ENCODE data around the gene PKD2L1.
"Not testable (repeated sequence)": the region's sequence is repeated elsewhere in the genome, so short reads cannot be mapped to it uniquely, and the experiment has no call there.

Gene PKD2L1

DNA sequence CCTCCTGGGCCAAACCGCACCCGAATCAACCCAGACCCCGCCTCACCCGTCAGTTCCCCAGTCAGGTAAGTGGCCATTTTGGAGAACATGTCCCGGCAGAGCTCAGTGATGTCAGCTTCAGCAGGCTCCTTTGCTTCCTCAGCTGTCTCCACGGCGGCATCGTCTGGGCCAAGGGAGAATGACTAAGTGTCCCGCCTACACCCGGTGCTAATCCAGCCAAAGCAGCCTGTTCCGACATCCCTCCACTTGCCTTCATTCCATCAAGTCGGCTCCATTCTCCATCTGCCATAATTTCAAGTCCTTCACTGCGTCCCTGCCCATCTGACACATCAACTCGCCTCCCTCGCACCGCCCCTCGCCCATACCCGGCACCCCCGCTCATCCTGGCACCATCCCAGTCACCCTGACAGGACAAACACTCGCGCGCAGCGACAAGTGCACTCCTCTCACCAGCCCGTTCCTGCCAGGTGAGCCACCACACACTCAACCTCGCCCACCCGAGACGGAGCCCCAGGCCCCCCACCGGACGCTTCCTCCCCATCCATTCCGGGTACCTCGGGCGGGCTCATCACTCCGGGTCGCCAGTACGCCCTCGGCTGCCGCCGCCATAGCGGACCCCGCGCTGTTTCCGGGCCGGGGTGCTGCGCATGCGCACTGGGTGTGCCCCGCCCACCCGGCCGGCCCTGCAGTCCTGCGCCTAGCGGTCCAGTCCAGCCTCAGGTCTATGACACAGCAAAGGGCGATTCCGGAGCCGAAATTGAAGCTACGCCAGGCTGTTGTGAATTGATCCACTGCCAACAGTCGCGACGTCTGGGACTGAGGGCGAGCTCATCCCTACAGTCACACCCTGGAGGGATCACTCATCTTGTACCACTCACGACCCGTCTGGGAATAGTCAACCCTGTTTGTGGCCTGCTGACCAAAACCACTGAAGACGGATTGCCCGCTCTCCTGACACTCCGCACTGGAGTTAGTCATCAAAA is 43.7 kb downstream of the PKD2L1 start, which contains the start of gene BLOC1S2:
Gene BLOC1S2 (minus strand): TSS at position 630 of the 983 bp plus-strand sequence. CDS start 21 bp downstream, at position 609.
- peak; percentile 71 to 74 for DNase-seq (ENCODE audit: low read depth in 2 of 2)

GRCh38 chr10:100285326-100285725 is 44.7 kb downstream of the PKD2L1 start:
- not testable (repeated sequence) for DNase-seq (ENCODE audit: low read depth in 2 of 2)

- DNase-seq (ENCODE audit: low read depth in 2 of 2), result no peak
Observed at GRCh38 chr10:100282907-100283306, 47.1 kb downstream of the PKD2L1 start.

- DNase-seq (ENCODE audit: low read depth in 2 of 2), result not testable (repeated sequence)
Observed at GRCh38 chr10:100276971-100277370, 53.1 kb downstream of the PKD2L1 start.

- peak; percentile 38 to 56 for DNase-seq (ENCODE audit: low read depth in 2 of 2)
Observed at GRCh38 chr10:100267239-100268104, 62.6 kb downstream of the PKD2L1 start, which contains the start of gene CWF19L1. Gene CWF19L1, minus strand, starts transcription at chr10:100267638. Its CDS starts 45 bp downstream, at chr10:100267593.

DNA sequence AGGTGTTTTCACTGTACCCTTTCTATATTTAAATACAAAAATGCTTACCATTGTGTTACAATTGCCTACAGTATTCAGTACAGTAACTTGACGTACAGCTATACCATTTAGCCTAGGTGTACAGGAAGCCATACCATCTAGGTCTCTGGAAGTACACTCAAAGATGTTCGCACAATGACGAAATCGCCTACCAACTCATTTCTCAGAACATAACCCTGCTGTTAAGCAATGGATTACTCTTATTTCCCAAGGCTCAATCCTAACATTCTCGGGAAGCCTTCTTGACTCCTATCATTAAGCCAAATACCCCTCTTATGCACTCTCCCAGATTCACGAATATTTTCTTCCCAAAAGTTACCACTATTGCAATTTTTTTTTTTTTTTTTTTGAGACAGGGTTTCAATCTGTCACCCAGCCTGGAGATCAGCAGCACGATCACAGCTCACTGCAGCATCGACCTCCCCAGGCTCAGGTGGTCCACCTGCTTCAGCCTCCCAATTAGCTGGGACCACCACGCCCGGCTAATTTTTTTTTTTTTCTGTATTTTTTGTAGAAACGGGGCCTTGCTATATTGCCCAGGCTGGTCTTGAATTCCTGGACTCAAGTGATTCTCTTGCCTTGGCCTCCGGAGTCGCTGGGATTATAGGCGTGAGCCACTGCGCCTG is 64.1 kb downstream of the PKD2L1 start:
- no peak for DNase-seq (ENCODE audit: low read depth in 2 of 2)

DNA sequence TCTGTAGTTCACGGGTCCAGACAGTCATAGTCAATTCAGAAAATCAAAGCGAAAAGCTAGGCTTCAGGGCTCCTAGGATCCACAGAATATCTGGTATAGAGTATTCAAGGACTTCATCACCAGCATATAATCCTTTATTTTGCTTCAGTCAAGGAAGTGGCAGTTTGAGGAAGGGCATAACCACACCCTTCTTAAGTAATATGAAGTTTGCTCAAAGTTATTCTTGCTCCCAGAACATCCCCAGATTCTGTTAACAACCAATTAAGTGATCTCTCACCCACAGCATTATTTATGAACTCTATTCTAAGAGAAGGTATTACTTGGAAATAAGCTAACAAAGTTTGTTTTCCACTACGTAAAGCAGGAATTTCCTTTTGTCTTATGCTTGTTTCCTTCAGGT is 75.8 kb downstream of the PKD2L1 start:
- no peak for DNase-seq (ENCODE audit: low read depth in 2 of 2)

DNA sequence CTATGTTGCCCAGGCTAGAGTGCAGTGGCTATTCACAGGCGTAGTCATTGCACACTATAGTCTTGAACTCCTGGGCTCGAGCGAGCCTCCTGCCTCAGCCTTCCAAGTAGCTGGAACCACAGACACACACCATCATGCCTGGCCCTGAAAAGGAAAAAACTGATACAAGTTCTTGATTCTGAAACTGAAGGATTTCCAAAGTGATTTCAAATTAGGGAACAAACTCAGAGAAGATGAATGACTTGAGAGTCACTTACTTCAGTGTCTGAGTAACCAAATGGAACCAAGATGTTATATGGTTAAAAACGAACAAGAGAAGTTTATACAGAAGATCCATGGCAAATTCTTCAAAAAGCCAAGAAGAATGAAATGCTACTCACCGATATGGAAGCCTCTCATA is 77.0 kb downstream of the PKD2L1 start:
- no peak for DNase-seq (ENCODE audit: low read depth in 2 of 2)

GRCh38 chr10:100248820-100249219 is 81.2 kb downstream of the PKD2L1 start:
- no peak for DNase-seq (ENCODE audit: low read depth in 2 of 2)

GRCh38 chr10:100245484-100246220 is 84.4 kb downstream of the PKD2L1 start:
- no peak for DNase-seq (ENCODE audit: low read depth in 2 of 2)

DNA sequence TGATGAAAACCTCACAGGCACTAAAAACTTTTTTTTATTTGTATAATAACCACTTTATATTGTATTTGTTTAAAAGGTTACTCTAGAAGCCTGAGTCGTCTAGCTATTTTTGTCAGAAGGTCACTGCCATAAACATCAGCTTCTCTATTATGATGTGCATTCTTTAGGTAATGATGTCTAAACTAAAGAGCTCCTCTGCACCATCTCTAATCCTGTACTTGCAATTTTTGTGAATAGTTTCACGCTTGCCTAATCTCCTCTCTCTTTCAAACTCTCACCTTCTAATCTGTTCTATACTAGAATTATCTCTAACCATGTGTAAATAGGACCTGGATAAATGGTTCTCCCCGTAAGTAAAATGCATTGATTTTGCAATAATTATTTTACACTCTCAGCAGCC is 90.2 kb downstream of the PKD2L1 start:
- no peak for DNase-seq (ENCODE audit: low read depth in 2 of 2)

DNA sequence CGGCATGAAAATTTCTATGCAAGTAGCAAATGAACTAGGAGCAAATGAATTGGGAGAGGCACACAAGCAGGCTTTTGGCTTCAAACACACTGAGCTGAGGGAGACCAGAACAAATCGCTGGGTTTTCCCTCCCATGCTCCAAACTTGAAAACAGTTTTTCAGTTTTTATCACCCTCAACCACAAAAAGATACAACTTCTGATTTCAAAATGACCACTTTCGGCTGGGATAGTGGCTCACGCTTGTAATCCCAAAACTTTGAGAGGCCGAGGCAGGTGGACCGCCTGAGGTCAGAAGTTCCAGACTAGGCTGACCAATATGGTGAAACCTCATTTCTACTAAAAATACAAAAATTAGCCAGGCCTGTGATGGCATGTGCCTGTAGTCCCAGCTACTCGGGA is 91.6 kb downstream of the PKD2L1 start:
- DNase-seq (ENCODE audit: low read depth in 2 of 2), result no peak
